ENCODE results near the gene RHPN2. TPM values are rescaled to one million over a fixed set of nuclear protein-coding genes. Genes with fewer than 3 reads are reported as not detected.

RHPN2 gene
- polyA plus RNA-seq, 2 of the 4 experiments (the other 2 are of a cell fraction), result 60.5 to 140 TPM

- no peak for TF ChIP-seq ZC3H11A (IDR thresholded peaks at IDR 0.05)
- TF ChIP-seq KDM5A (IDR thresholded peaks at IDR 0.05), result no peak
- TF ChIP-seq HOXB13 (CRISPR knock-in tag; IDR thresholded peaks at IDR 0.05; ENCODE audit: low read depth), result no peak
- no peak for TF ChIP-seq EP300 (IDR thresholded peaks at IDR 0.05)
- TF ChIP-seq HEYL (CRISPR knock-in tag; IDR thresholded peaks at IDR 0.05), result no peak
- no peak for TF ChIP-seq CHD2 (IDR thresholded peaks at IDR 0.05; ENCODE audit: low read length, partially characterized antibody)
- 0 out of 3 replicates have a peak, but pooled peaks have one; percentile 12 for TF ChIP-seq SMC3 (IDR thresholded peaks at IDR 0.05)
- TF ChIP-seq CBX8 (IDR thresholded peaks at IDR 0.05), result no peak
- TF ChIP-seq, protein P1, sequence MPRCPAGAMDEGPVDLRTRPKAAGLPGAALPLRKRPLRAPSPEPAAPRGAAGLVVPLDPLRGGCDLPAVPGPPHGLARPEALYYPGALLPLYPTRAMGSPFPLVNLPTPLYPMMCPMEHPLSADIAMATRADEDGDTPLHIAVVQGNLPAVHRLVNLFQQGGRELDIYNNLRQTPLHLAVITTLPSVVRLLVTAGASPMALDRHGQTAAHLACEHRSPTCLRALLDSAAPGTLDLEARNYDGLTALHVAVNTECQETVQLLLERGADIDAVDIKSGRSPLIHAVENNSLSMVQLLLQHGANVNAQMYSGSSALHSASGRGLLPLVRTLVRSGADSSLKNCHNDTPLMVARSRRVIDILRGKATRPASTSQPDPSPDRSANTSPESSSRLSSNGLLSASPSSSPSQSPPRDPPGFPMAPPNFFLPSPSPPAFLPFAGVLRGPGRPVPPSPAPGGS (IDR thresholded peaks at IDR 0.05), result no peak
- TF ChIP-seq GATA3 (IDR thresholded peaks at IDR 0.05; ENCODE audit: borderline replicate concordance), result peak; percentile 75
- no peak for TF ChIP-seq JUN (IDR thresholded peaks at IDR 0.05)
These were observed 36.4 kb upstream of the RHPN2 start (continued) for GRCh38 chr19:33100894-33101644.

DNA sequence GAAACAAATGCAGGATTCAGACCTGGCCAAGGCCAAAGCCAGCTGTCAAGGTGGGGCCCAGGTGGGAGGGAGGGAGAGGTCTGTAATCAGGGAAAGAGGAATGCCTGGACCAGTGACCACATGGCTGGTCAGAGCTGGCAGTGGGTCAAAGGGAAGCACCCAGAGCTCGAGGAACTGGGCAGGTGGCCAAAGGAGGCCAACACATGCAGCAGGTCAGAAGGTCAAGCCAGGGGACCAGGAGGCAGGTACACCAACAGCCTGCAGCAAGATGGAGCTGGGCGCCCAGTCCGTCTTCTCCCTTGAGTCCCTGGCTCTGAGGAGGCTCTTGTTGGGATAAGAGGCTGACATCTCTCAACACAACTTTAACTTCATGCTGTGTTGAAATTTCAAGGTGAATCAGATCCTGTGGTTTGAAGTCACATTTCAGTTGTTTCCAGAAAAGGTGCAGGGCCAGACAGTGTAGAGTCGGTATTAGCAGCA, 33.4 kb upstream of the RHPN2 start:
- Histone ChIP-seq H3K4me2 (peak overlapping the region; percentile 21), H3K9me3 (no peaks in the 10 kb centered on the region), H3K4me1 (peaks cover 36% of the 10 kb centered on the region), H3K27ac (peak overlapping the region in 1 of 2 experiments; percentile 35; a peak in 3 of 6 replicates), H3K4me3 (no peak overlapping the region)
- ChIA-PET CTCF (interaction anchor here (0.6 to 7.3 kb wide), 5 partner anchors 16 to 122 kb away, joined by 3 to 51 read pairs (median 6); partner anchors contain the start of gene GPATCH1), POLR2A (interaction anchor here (1.0 kb wide), 1 partner anchor 127 kb away, joined by 3 read pairs; no protein-coding TSS in a partner anchor)
- no peak for TF ChIP-seq HOXA7 (CRISPR knock-in tag; IDR thresholded peaks at IDR 0.05)
- TF ChIP-seq TP53 (CRISPR knock-in tag; IDR thresholded peaks at IDR 0.05), result no peak
- no peak for TF ChIP-seq BHLHE40 (IDR thresholded peaks at IDR 0.05; ENCODE audit: low read depth, low read length)
- TF ChIP-seq FOSB (CRISPR knock-in tag; IDR thresholded peaks at IDR 0.05), result no peak
- TF ChIP-seq NR3C1 (IDR thresholded peaks at IDR 0.05), result no peak
- TF ChIP-seq MYC (IDR thresholded peaks at IDR 0.05; ENCODE audit: borderline replicate concordance, low read length), result no peak
- TF ChIP-seq HOXB13 (CRISPR knock-in tag; IDR thresholded peaks at IDR 0.05; ENCODE audit: low read depth), result no peak
- 58% methylated on average over 4 of the region's 4 CpGs for WGBS (ENCODE audit: missing lambda C conversion rate)
- peak; percentile 9 to 27; a peak in 3 of 6 replicates for ATAC-seq
- FAIRE-seq, result peak; percentile 81
- DNase-seq (ENCODE audit: low read depth in 1 of 2, low spot score in 1 of 2), result peak in 1 of 2 experiments; percentile 40

DNA sequence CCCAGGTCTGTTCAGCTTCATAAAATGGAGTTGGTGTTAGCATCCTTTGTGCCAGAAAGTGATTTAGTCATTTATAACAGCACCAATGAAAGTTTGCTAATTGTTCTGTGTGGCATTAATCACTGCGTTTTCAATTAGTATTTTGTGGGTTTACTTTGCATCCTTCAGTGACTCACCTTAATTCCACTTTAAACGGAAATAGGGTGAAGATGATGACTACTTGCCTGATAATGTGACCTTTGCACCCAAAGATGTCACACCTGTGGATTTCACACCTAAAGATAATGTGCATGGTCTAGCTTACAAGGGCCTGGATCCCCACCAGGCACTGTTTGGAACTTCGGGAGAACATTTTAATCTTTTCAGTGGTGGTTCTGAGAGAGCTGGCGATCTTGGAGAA, 31.3 kb upstream of the RHPN2 start:
- no peak for DNase-seq (ENCODE audit: low read depth in 1 of 2, low spot score in 1 of 2)

More for the DNA sequence above, 31.3 kb upstream of the RHPN2 start:
- FAIRE-seq (peak; percentile 100), ATAC-seq (no peak)
- no peak overlapping the region for H3K4me2 ChIP-seq
- TF ChIP-seq NR3C1 (IDR thresholded peaks at IDR 0.05) (no peak), JUN (IDR thresholded peaks at IDR 0.05) (no peak), HES2 (IDR thresholded peaks at IDR 0.05) (no peak), ZNF302 (CRISPR knock-in tag; IDR thresholded peaks at IDR 0.05) (no peak), FOSL2 (IDR thresholded peaks at IDR 0.05) (no peak), FOSL2 (CRISPR knock-in tag; IDR thresholded peaks at IDR 0.05) (peak; percentile 52; the same call in 1 of the 2 replicates)
- H3K4me1 ChIP-seq, result peaks cover 29% of the 10 kb centered on the region
- WGBS (ENCODE audit: missing lambda C conversion rate), result 60% methylated on average over 4 of the region's 4 CpGs
- H3K27ac ChIP-seq, result no peak overlapping the region
- no peak overlapping the region for H3K4me3 ChIP-seq
- ChIA-PET POLR2A (no interaction called here), CTCF (interaction anchor here (0.6 to 7.3 kb wide), 7 partner anchors 9 to 1332 kb away, joined by 3 to 51 read pairs (median 4); no protein-coding TSS in a partner anchor)
- no peaks in the 10 kb centered on the region for H3K9me3 ChIP-seq
